Liver (tissue), 9 donors: ENCODE data around the gene MFNG. TPM values are rescaled to one million over a fixed set of nuclear protein-coding genes. Genes with fewer than 3 reads are reported as not detected.

Experiments
- DNase-seq: peaks from one replicate; pipeline ENCODE4 v3.0.0-alpha.2; 2017; ENCODE audit warnings: low spot score
- H3K27ac ChIP-seq, 2 donors: one replicate each; pipeline ENCODE4 v1.7.0; 2013; ENCODE audit warnings: inconsistent platforms in 2 of 2, low read length in 2 of 2, control low read depth in 1 of 2, low read depth in 1 of 2, mild to moderate bottlenecking in 1 of 2
- H3K27me3 ChIP-seq, 4 donors: one replicate each; pipeline versions ENCODE4 v1.6.1 to v1.7.0; 2013; ENCODE audit warnings: low read length in 3 of 4, inconsistent platforms in 1 of 4, mild to moderate bottlenecking in 1 of 4, moderate library complexity in 1 of 4; ENCODE audit not compliant: control insufficient read depth in 4 of 4, insufficient read depth in 4 of 4
- H3K36me3 ChIP-seq, 4 donors: one replicate each; pipeline versions ENCODE4 v1.6.1 to v1.7.0; 2013; ENCODE audit warnings: low read length in 3 of 4, mild to moderate bottlenecking in 3 of 4, low read depth in 1 of 4, moderate library complexity in 1 of 4; ENCODE audit not compliant: control insufficient read depth in 4 of 4, insufficient read depth in 3 of 4
- H3K4me1 ChIP-seq, 4 donors: one replicate each; pipeline versions ENCODE4 v1.6.1 to v1.7.0; 2013; ENCODE audit warnings: low read length in 3 of 4, mild to moderate bottlenecking in 3 of 4, moderate library complexity in 1 of 4; ENCODE audit not compliant: control insufficient read depth in 4 of 4, insufficient read depth in 4 of 4
- H3K4me3 ChIP-seq, 3 donors: one replicate each; pipeline versions ENCODE4 v1.6.1 to v1.7.0; 2013; ENCODE audit warnings: low read length in 3 of 3, control low read depth in 1 of 3, low read depth in 1 of 3, mild to moderate bottlenecking in 1 of 3
- H3K9ac ChIP-seq, 2 donors: one replicate each; pipeline ENCODE4 v1.7.0; 2013; ENCODE audit warnings: low read length in 2 of 2, mild to moderate bottlenecking in 2 of 2, moderate library complexity in 2 of 2, control low read depth in 1 of 2, low read depth in 1 of 2
- H3K9me3 ChIP-seq, 4 donors: one replicate each; pipeline versions ENCODE4 v1.6.1 to v1.7.0; 2013; ENCODE audit warnings: low read length in 3 of 4; ENCODE audit not compliant: control insufficient read depth in 4 of 4
- ATF3 ChIP-seq: IDR thresholded peaks from 2 replicates; pipeline ENCODE4 v1.6.1; 2016; ENCODE audit warnings: antibody characterized with exemption
- CTCF ChIP-seq: fragments of 150-350 bp; IDR thresholded peaks from 2 replicates; pipeline ENCODE4 v1.5.1; 2017; ENCODE audit warnings: improper control_type of control experiment, low read depth, low read length; ENCODE audit not compliant: missing input control
- EGR1 ChIP-seq, 2 donors: IDR thresholded peaks; 2 replicates each; pipeline ENCODE4 v1.6.1; 2016 to 2018; ENCODE audit warnings: antibody characterized with exemption in 2 of 2, low read depth in 2 of 2
- FOXA1 ChIP-seq: IDR thresholded peaks from 2 replicates; pipeline ENCODE4 v1.6.1; 2016; ENCODE audit warnings: antibody characterized with exemption
- FOXA2 ChIP-seq: IDR thresholded peaks from 2 replicates; pipeline ENCODE4 v1.6.1; 2016; ENCODE audit warnings: antibody characterized with exemption
- GABPA ChIP-seq, 2 donors: IDR thresholded peaks in 1 of 2; conservative IDR thresholded peaks in 1 of 2; 2 replicates each; pipeline ENCODE4 v1.6.1; 2016; ENCODE audit warnings: antibody characterized with exemption in 2 of 2, mild to moderate bottlenecking in 1 of 2, moderate library complexity in 1 of 2
- HNF4A ChIP-seq, 2 donors: conservative IDR thresholded peaks; 2 replicates each; pipeline ENCODE4 v1.6.1; 2016; ENCODE audit warnings: antibody characterized with exemption in 2 of 2, mild to moderate bottlenecking in 2 of 2
- HNF4G ChIP-seq: IDR thresholded peaks from 2 replicates; pipeline ENCODE4 v1.6.1; 2016; ENCODE audit warnings: antibody characterized with exemption
- JUND ChIP-seq, 2 donors: IDR thresholded peaks; 2 replicates each; pipeline ENCODE4 v1.6.1; 2016; ENCODE audit warnings: antibody characterized with exemption in 2 of 2
- MAX ChIP-seq: IDR thresholded peaks from 2 replicates; pipeline ENCODE4 v1.6.1; 2016; ENCODE audit warnings: antibody characterized with exemption
- NR2F2 ChIP-seq: IDR thresholded peaks from 2 replicates; pipeline ENCODE4 v1.6.1; 2016; ENCODE audit warnings: antibody characterized with exemption
- RAD21 ChIP-seq, 2 donors: IDR thresholded peaks; 2 replicates each; pipeline ENCODE4 v1.6.1; 2016; ENCODE audit warnings: antibody characterized with exemption in 2 of 2, mild to moderate bottlenecking in 2 of 2
- REST ChIP-seq: IDR thresholded peaks from 2 replicates; pipeline ENCODE4 v1.6.1; 2016; ENCODE audit warnings: antibody characterized with exemption, mild to moderate bottlenecking
- RXRA ChIP-seq, 2 donors: IDR thresholded peaks; 2 replicates each; pipeline ENCODE4 v1.6.1; 2017 to 2018; ENCODE audit warnings: antibody characterized with exemption in 2 of 2, mild to moderate bottlenecking in 1 of 2
- SP1 ChIP-seq: IDR thresholded peaks from 2 replicates; pipeline ENCODE4 v1.6.1; 2018; ENCODE audit warnings: antibody characterized with exemption, mild to moderate bottlenecking
- TAF1 ChIP-seq: conservative IDR thresholded peaks from 2 replicates; pipeline ENCODE4 v1.6.1; 2016; ENCODE audit warnings: antibody characterized with exemption, mild to moderate bottlenecking
- YY1 ChIP-seq: IDR thresholded peaks from 2 replicates; pipeline ENCODE4 v1.6.1; 2016; ENCODE audit warnings: antibody characterized with exemption, mild to moderate bottlenecking
- ZBTB33 ChIP-seq: IDR thresholded peaks from 2 replicates; pipeline ENCODE4 v1.6.1; 2016; ENCODE audit warnings: antibody characterized with exemption
- WGBS: extraction: QIAGEN DNeasy Blood & Tissue Kit; methylation state at CpG from one replicate; pipeline ENCODE4 v1.1.7; 2013; 5-methylcytosine and 5-hydroxymethylcytosine counted together
- polyA plus RNA-seq, 2 donors: library from polyadenylated mRNA; stranded (reverse) in 1 of 2; unstranded in 1 of 2; fragments of 200-250 nt in 1 of 2; fragments of >200 nt in 1 of 2; fragmentation: Nextera tagmentation in 1 of 2; extraction: Ambion mirVana in 1 of 2; gene quantifications; one replicate each; pipeline versions ENCODE4 v1.2.1 to v1.2.3, GENCODE V29; 2013 to 2015
- total RNA-seq, 2 donors: library from RNA; depleted of rRNA; stranded (reverse); fragments of >200 nt; gene quantifications; one replicate each; pipeline ENCODE4 v1.2.3, GENCODE V29; 2014
- donor health status: healthy.
- donor health status: healthy.
- donor health status: healthy.
- donor health status: healthy.
- donor health status: healthy.

Gene MFNG
- total and polyA plus RNA-seq, 4 donors: 5.0 to 10.7 (median 7.4) TPM

GRCh38 chr22:37497062-37497599, 10.9 kb upstream of the MFNG start (continued):
- TF ChIP-seq REST (no peak), SP1 (no peak), YY1 (no peak), GABPA (IDR thresholded peaks at IDR 0.05 in 1 of 2, conservative IDR thresholded peaks at IDR 0.05 in 1 of 2) (no peak), FOXA1 (no peak), RAD21 (IDR thresholded peaks at IDR 0.05) (no peak), TAF1 (no peak)

- H3K27ac ChIP-seq: no peak overlapping the region
- 95% methylated on average over 11 of the region's 11 CpGs for WGBS
- DNase-seq: no peak
- H3K4me1 ChIP-seq: peaks cover 6 to 28% (median 23%) of the 10 kb centered on the region in 4 donors
- H3K9me3 ChIP-seq: no peaks in the 10 kb centered on the region
- H3K36me3 ChIP-seq: peaks cover 0 to 3% (median 2%) of the 10 kb centered on the region in 4 donors
- no peaks in the 10 kb centered on the region for H3K27me3 ChIP-seq
- no peak overlapping the region for H3K4me3 ChIP-seq
- TF ChIP-seq TAF1 (no peak), EGR1 (IDR thresholded peaks at IDR 0.05; ENCODE audit: low read depth in 2 of 2) (no peak), YY1 (no peak), SP1 (no peak), RXRA (IDR thresholded peaks at IDR 0.05) (no peak), JUND (IDR thresholded peaks at IDR 0.05) (no peak), FOXA2 (no peak), MAX (no peak), RAD21 (IDR thresholded peaks at IDR 0.05) (no peak), REST (no peak), HNF4G (no peak), NR2F2 (no peak), FOXA1 (no peak), ATF3 (no peak), GABPA (IDR thresholded peaks at IDR 0.05 in 1 of 2, conservative IDR thresholded peaks at IDR 0.05 in 1 of 2) (no peak), CTCF (no peak), ZBTB33 (no peak), HNF4A (conservative IDR thresholded peaks at IDR 0.05) (no peak)
- H3K9ac ChIP-seq: no peak overlapping the region
Observed at GRCh38 chr22:37496651-37497050, 10.5 kb upstream of the MFNG start.
